ENCODE results near the gene CLEC4F. TPM values are rescaled to one million over a fixed set of nuclear protein-coding genes. Genes with fewer than 3 reads are reported as not detected.

Gene CLEC4F
- total RNA-seq, 1 experiment from 2014 or later = 0.17 TPM

DNA sequence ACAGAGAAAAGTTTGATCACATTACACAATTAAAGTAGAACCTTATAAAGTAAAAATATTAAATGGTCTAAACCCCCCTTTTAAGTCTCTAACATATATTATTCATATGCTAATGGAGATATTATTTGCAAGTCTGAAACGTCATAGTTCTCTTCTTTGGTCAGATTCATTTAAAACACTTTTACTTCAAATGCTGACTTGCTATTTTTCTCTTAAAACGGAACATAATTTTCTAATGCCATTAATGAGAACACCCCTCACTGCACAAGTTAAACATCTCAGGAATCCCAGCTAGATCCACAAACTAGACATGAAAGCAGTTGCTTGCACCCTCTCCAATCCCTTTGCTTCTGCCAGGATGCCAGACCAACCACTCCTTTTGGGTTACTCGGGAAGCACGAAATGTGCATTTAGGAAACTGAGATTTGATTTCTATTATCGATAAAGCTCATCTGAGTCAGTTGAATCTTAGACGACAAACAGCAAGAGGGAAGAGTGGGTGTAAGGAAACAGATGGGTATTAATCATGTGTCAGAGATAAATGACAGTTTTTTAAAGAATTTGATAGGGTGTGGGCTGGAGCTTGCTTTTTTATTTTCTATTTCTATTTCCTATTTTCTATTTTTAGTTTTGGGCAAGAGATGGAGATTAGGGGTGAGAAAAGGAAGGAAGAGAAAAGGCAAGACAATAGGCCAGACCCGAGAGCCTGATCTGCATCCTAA lies 53.9 kb downstream of the CLEC4F start:
- in situ Hi-C loops (cut with HindIII; ENCODE audit: low sequenced_read_pairs) = no loop called here
- peak; percentile 56 for DNase-seq (ENCODE audit: low spot score)

DNA sequence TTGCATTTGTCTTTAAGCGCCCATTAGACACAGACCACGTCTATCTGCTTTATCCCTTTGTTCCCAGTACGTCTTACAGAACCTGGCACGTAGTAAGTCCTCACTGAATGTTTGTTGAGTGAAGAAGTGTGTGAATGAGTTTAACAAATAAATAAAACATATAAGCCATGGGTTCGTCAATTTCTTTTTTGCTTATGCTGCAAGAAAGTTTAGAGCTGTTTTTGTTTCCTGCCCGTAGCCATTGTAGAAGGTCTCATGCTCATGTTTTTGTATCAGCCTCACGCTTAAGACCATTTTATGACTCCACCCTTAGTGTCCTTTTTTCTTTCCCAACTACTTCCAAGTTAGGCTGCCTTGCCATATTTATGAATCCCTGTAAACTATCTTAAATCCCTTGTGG lies 54.9 kb downstream of the CLEC4F start:
- no peak for DNase-seq (ENCODE audit: low spot score)
- in situ Hi-C loops (cut with HindIII; ENCODE audit: low sequenced_read_pairs) = no loop called here

DNA sequence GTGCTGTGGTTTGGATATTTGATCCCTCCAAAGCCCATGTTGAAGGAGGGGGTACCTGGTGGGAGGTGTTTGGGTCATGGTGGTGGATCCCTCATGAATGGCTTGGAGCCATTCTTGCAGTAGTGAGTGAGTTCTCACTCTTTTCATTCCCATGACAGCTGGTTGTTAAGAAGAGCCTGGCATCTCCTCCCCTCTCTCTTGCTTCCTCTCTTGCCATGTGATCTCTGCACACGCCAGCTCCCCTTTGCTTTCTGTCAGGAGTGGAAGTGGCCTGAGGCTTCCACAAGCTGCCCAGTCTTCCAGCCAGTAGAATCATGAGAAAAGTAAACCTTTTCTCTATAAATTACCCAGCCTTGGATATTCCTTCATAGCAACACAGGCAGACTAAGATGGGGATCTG lies 61.0 kb downstream of the CLEC4F start:
- in situ Hi-C loops (cut with HindIII; ENCODE audit: low sequenced_read_pairs) = no loop called here
- peak; percentile 64 for DNase-seq (ENCODE audit: low spot score)

Other genes starting within 250 kb of the CLEC4F start
- gene ADD2, start 52.4 kb downstream of the CLEC4F start, total RNA-seq (2014; rRNA removed; shearing (Covaris generic)) = 0.61 TPM in 1 of 2 replicates, not detected in the other
- not detected in 2 replicates for gene FIGLA, start 30.0 kb downstream of the CLEC4F start, total RNA-seq (2014; rRNA removed; shearing (Covaris generic))
- 0.10 and 0.37 TPM in 2 replicates for gene CD207, start 15.2 kb upstream of the CLEC4F start, total RNA-seq (2014; rRNA removed; shearing (Covaris generic))
- 6.1 and 8.1 TPM in 2 replicates for gene VAX2, start 80.0 kb upstream of the CLEC4F start, total RNA-seq (2014; rRNA removed; shearing (Covaris generic))
- gene ATP6V1B1, start 115.3 kb upstream of the CLEC4F start, total RNA-seq (2014; rRNA removed; shearing (Covaris generic)) = 1.1 TPM in 1 of 2 replicates, not detected in the other
- 0.54 TPM in 1 of 2 replicates, not detected in the other for gene ANKRD53, start 158.0 kb upstream of the CLEC4F start, total RNA-seq (2014; rRNA removed; shearing (Covaris generic))
- 26.5 and 33.4 TPM in 2 replicates for gene TEX261, start 174.3 kb upstream of the CLEC4F start, total RNA-seq (2014; rRNA removed; shearing (Covaris generic))
- gene NAGK, start 248.0 kb upstream of the CLEC4F start, total RNA-seq (2014; rRNA removed; shearing (Covaris generic)) = 35.0 and 43.6 TPM in 2 replicates